ENCODE results near the gene CCDC93. TPM values are rescaled to one million over a fixed set of nuclear protein-coding genes. Genes with fewer than 3 reads are reported as not detected.

CCDC93 gene
- total RNA-seq, 1 experiment from 2014 or later = 34.7 TPM

DNA sequence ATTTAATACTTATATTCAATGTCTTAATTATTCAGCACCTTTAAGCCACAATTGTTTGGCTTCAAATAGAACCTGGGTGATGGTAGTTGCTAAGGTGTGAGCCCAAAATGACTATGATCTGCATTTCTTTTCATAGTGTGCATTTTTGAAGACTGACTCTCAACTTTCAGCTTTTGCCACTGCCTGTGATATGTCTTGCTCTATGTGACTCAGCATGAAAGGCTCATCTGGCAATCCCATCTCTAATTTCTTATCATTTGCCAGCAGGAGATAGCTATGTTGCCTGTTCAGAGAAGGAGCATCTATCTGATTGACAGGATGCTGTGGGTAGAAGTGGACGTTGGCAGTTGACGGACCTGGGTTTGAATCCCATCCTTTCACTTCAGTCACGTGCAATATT is 34.5 kb upstream of the CCDC93 start:
- no peak for DNase-seq
- H3K4me1 Mint-ChIP-seq (ENCODE audit: low read depth, unreplicated experiment) = no peaks in the 10 kb centered on the region

DNA sequence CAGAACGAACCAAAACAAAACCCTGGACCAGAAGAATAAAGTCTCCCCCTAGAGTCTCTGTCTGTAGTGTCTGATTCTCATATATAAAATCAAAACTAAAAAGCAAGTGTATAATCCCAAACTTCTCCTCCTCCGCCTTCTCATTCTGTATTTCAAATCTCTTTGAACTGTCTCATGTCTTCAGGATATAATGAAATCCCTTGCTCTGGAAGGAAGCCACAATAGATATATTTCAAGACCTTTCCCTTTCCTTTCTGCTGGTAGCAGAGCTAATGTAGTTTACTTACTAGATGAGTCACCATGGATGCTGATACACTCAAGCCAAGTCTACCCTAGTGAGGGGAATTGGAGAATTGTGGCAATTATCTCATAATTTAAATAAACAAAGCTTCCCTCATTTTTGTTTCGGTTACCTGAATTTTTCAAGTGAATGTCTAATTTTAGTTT is 33.5 kb upstream of the CCDC93 start:
- H3K27me3 ChIP-seq (replicated peaks; ENCODE audit: control insufficient read depth, insufficient read depth, low read length) = no peaks in the 10 kb centered on the region; the same call in 1 of the 2 replicates
- Mint-ChIP-seq H3K4me1 (ENCODE audit: low read depth, unreplicated experiment) (no peaks in the 10 kb centered on the region), H3K27me3 (ENCODE audit: insufficient read depth, unreplicated experiment) (peaks cover 21% of the 10 kb centered on the region), H3K4me3 (ENCODE audit: unreplicated experiment) (no peak overlapping the region), H3K9me3 (ENCODE audit: unreplicated experiment) (no peaks in the 10 kb centered on the region), H3K27ac (ENCODE audit: unreplicated experiment) (no peak overlapping the region), H3K36me3 (ENCODE audit: insufficient read depth, unreplicated experiment) (no peaks in the 10 kb centered on the region)
- TF ChIP-seq, protein P1, sequence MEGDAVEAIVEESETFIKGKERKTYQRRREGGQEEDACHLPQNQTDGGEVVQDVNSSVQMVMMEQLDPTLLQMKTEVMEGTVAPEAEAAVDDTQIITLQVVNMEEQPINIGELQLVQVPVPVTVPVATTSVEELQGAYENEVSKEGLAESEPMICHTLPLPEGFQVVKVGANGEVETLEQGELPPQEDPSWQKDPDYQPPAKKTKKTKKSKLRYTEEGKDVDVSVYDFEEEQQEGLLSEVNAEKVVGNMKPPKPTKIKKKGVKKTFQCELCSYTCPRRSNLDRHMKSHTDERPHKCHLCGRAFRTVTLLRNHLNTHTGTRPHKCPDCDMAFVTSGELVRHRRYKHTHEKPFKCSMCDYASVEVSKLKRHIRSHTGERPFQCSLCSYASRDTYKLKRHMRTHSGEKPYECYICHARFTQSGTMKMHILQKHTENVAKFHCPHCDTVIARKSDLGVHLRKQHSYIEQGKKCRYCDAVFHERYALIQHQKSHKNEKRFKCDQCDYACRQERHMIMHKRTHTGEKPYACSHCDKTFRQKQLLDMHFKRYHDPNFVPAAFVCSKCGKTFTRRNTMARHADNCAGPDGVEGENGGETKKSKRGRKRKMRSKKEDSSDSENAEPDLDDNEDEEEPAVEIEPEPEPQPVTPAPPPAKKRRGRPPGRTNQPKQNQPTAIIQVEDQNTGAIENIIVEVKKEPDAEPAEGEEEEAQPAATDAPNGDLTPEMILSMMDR (IDR thresholded peaks at IDR 0.05; ENCODE audit: insufficient read depth in 1 of 2, low read depth in 1 of 2, low read length in 1 of 2, severe bottlenecking in 1 of 2, unreplicated experiment in 1 of 2) = no peak
- ChIA-PET CTCF (interaction anchor here (0.6 to 1.6 kb wide), 10 partner anchors 13 to 808 kb away, joined by 3 to 13 read pairs (median 4); partner anchors contain the start of gene INSIG2), POLR2A (no interaction called here)
- no peaks in the 10 kb centered on the region for H3K4me1 ChIP-seq
- no peak overlapping the region for H3K4me3 ChIP-seq (ENCODE audit: low read depth, low read length)
- no peaks in the 10 kb centered on the region for H3K9me3 ChIP-seq
- BruUV-seq (replicated peaks) = no TSS peak
- DNase-seq = no peak
- intact Hi-C loops (cut with micrococcal nuclease; ENCODE audit: unreplicated experiment) = loop anchor here (5.0 to 10.0 kb wide), 2 partner anchors 140 to 177 kb away; no protein-coding TSS in a partner anchor
- H3K36me3 ChIP-seq (ENCODE audit: control insufficient read depth, insufficient read depth, low read length) = no peaks in the 10 kb centered on the region

More for the DNA sequence above, 34.5 kb upstream of the CCDC93 start:
- intact Hi-C loops (cut with micrococcal nuclease; ENCODE audit: unreplicated experiment) = loop anchor here (5.0 to 10.0 kb wide), 2 partner anchors 139 to 176 kb away; no protein-coding TSS in a partner anchor
- CTCF ChIA-PET = no interaction called here
- H3K9me3 Mint-ChIP-seq (ENCODE audit: unreplicated experiment) = no peaks in the 10 kb centered on the region
- TF ChIP-seq, protein P1 (IDR thresholded peaks at IDR 0.05; ENCODE audit: insufficient read depth in 1 of 2, low read depth in 1 of 2, low read length in 1 of 2, severe bottlenecking in 1 of 2, unreplicated experiment in 1 of 2) = no peak
- peaks cover 17% of the 10 kb centered on the region for H3K27me3 Mint-ChIP-seq (ENCODE audit: insufficient read depth, unreplicated experiment)
- BruUV-seq (replicated peaks) = no TSS peak
- Histone ChIP-seq H3K9me3 (no peaks in the 10 kb centered on the region), H3K4me3 (ENCODE audit: low read depth, low read length) (no peak overlapping the region), H3K4me1 (no peaks in the 10 kb centered on the region), H3K27me3 (replicated peaks; ENCODE audit: control insufficient read depth, insufficient read depth, low read length) (no peaks in the 10 kb centered on the region; the same call in 1 of the 2 replicates), H3K36me3 (ENCODE audit: control insufficient read depth, insufficient read depth, low read length) (no peaks in the 10 kb centered on the region)
- POLR2A ChIA-PET = no interaction called here
- H3K4me3 Mint-ChIP-seq (ENCODE audit: unreplicated experiment) = no peak overlapping the region
- H3K36me3 Mint-ChIP-seq (ENCODE audit: insufficient read depth, unreplicated experiment) = no peaks in the 10 kb centered on the region
- H3K27ac Mint-ChIP-seq (ENCODE audit: unreplicated experiment) = no peak overlapping the region

DNA sequence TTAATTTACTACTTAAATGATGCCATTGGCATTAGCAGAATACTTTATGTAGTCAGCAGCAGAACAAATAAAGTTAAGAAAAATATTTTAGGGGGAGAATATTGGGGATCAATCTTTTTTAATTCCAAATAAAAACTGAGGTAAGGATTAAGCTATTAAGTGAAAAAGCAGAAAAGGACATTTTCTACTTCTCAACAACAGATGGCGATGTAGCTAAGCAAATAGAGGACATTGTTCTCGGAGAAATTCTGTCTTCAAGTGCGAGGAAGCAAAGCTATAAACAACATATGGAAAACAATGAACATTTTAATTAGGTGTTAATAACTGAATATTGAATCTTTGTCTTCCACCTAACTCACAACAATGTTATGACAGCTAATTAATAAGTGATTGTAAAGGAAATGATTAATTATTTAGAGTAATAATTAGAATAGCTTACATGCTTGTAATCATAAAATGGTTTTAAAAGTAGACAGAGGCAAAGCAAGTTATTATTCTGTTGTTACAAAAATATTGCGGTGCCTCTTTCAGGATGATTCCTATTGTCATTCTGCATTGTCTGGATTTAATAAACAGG is 32.9 kb upstream of the CCDC93 start:
- H3K27me3 ChIP-seq (replicated peaks; ENCODE audit: control insufficient read depth, insufficient read depth, low read length) = no peaks in the 10 kb centered on the region; the same call in 1 of the 2 replicates
- H3K4me1 ChIP-seq = no peaks in the 10 kb centered on the region
- peak in 1 of 2 experiments; percentile 4 for DNase-seq
- H3K27me3 Mint-ChIP-seq (ENCODE audit: insufficient read depth, unreplicated experiment) = peaks cover 20% of the 10 kb centered on the region
- H3K4me3 Mint-ChIP-seq (ENCODE audit: unreplicated experiment) = no peak overlapping the region
- intact Hi-C loops (cut with micrococcal nuclease; ENCODE audit: unreplicated experiment) = loop anchor here (1.0 to 10.0 kb wide), 4 partner anchors 15 to 819 kb away; no protein-coding TSS in a partner anchor
- CTCF ChIA-PET = interaction anchor here (0.6 to 1.6 kb wide), 15 partner anchors 14 to 809 kb away, joined by 3 to 13 read pairs (median 4); partner anchors contain the start of genes CCDC93 and INSIG2
- TF ChIP-seq, protein P1 (IDR thresholded peaks at IDR 0.05; ENCODE audit: insufficient read depth in 1 of 2, low read depth in 1 of 2, low read length in 1 of 2, severe bottlenecking in 1 of 2, unreplicated experiment in 1 of 2) = peak; percentile 58 to 70
- no peaks in the 10 kb centered on the region for H3K9me3 ChIP-seq
- H3K27ac Mint-ChIP-seq (ENCODE audit: unreplicated experiment) = no peak overlapping the region
- H3K9me3 Mint-ChIP-seq (ENCODE audit: unreplicated experiment) = no peaks in the 10 kb centered on the region
- H3K4me1 Mint-ChIP-seq (ENCODE audit: low read depth, unreplicated experiment) = no peaks in the 10 kb centered on the region
- no peaks in the 10 kb centered on the region for H3K36me3 Mint-ChIP-seq (ENCODE audit: insufficient read depth, unreplicated experiment)
- POLR2A ChIA-PET = interaction anchor here (1.0 kb wide), 1 partner anchor 32 kb away, joined by 3 read pairs; no protein-coding TSS in a partner anchor
- no TSS peak for BruUV-seq (replicated peaks)
- H3K4me3 ChIP-seq (ENCODE audit: low read depth, low read length) = no peak overlapping the region
- no peaks in the 10 kb centered on the region for H3K36me3 ChIP-seq (ENCODE audit: control insufficient read depth, insufficient read depth, low read length)
